ENCODE data around the gene ADAM22.

Gene ADAM22

GRCh38 chr7:88092676-88092999, 158.6 kb downstream of the ADAM22 start:
- Histone ChIP-seq H4K20me1 (ENCODE audit: insufficient read depth, low read length) (no peaks in the 10 kb centered on the region), H3K4me3 (ENCODE audit: low read depth in 1 of 2, low read length in 2 of 2) (no peak overlapping the region), H3K36me3 (ENCODE audit: insufficient read depth, low read length) (no peaks in the 10 kb centered on the region), H3K9ac (ENCODE audit: low read depth, low read length) (no peak overlapping the region), H3K79me2 (ENCODE audit: insufficient read depth, low read length) (no peaks in the 10 kb centered on the region), H3K4me1 (ENCODE audit: insufficient read depth, low read length) (peaks cover 36% of the 10 kb centered on the region), H3K9me3 (ENCODE audit: insufficient read depth, low read length, severe bottlenecking) (no peaks in the 10 kb centered on the region), H3K4me2 (ENCODE audit: insufficient read depth, low read length) (no peak overlapping the region), H2AFZ (ENCODE audit: low read depth, low read length) (no peak overlapping the region), H3K27me3 (ENCODE audit: insufficient read depth, low read length, poor library complexity) (no peaks in the 10 kb centered on the region), H3K27ac (ENCODE audit: low read length) (no peak overlapping the region)
- DNase-seq (no peak), ATAC-seq (ENCODE audit: insufficient read depth, low read depth) (no peak)
- no peak for TF ChIP-seq EZH2 (IDR thresholded peaks at IDR 0.05; ENCODE audit: borderline replicate concordance, low read depth, low read length, severe bottlenecking)
- TF ChIP-seq CTCF (IDR thresholded peaks at IDR 0.05; ENCODE audit: borderline replicate concordance, extremely low read depth, low read length, poor library complexity, severe bottlenecking) = no peak

GRCh38 chr7:88101769-88102168, 167.7 kb downstream of the ADAM22 start:
- Histone ChIP-seq H3K27ac (ENCODE audit: low read length) (no peak overlapping the region), H3K9ac (ENCODE audit: low read depth, low read length) (no peak overlapping the region), H3K4me3 (ENCODE audit: low read depth in 1 of 2, low read length in 2 of 2) (no peak overlapping the region), H3K36me3 (ENCODE audit: insufficient read depth, low read length) (no peaks in the 10 kb centered on the region), H2AFZ (ENCODE audit: low read depth, low read length) (no peak overlapping the region), H3K4me1 (ENCODE audit: insufficient read depth, low read length) (no peaks in the 10 kb centered on the region), H3K27me3 (ENCODE audit: insufficient read depth, low read length, poor library complexity) (no peaks in the 10 kb centered on the region), H4K20me1 (ENCODE audit: insufficient read depth, low read length) (no peaks in the 10 kb centered on the region), H3K9me3 (ENCODE audit: insufficient read depth, low read length, severe bottlenecking) (no peaks in the 10 kb centered on the region), H3K4me2 (ENCODE audit: insufficient read depth, low read length) (no peak overlapping the region), H3K79me2 (ENCODE audit: insufficient read depth, low read length) (no peaks in the 10 kb centered on the region)
- TF ChIP-seq CTCF (IDR thresholded peaks at IDR 0.05; ENCODE audit: borderline replicate concordance, extremely low read depth, low read length, poor library complexity, severe bottlenecking) = no peak
- no peak for TF ChIP-seq EZH2 (IDR thresholded peaks at IDR 0.05; ENCODE audit: borderline replicate concordance, low read depth, low read length, severe bottlenecking)
- ATAC-seq (ENCODE audit: insufficient read depth, low read depth) = no peak
- no peak for DNase-seq

- Histone ChIP-seq H3K4me1 (ENCODE audit: insufficient read depth, low read length) (no peaks in the 10 kb centered on the region), H2AFZ (ENCODE audit: low read depth, low read length) (no peak overlapping the region), H3K36me3 (ENCODE audit: insufficient read depth, low read length) (no peaks in the 10 kb centered on the region), H3K4me2 (ENCODE audit: insufficient read depth, low read length) (no peak overlapping the region), H3K27ac (ENCODE audit: low read length) (no peak overlapping the region), H3K9ac (ENCODE audit: low read depth, low read length) (no peak overlapping the region), H3K27me3 (ENCODE audit: insufficient read depth, low read length, poor library complexity) (no peaks in the 10 kb centered on the region), H3K79me2 (ENCODE audit: insufficient read depth, low read length) (no peaks in the 10 kb centered on the region), H3K4me3 (ENCODE audit: low read depth in 1 of 2, low read length in 2 of 2) (no peak overlapping the region), H3K9me3 (ENCODE audit: insufficient read depth, low read length, severe bottlenecking) (no peaks in the 10 kb centered on the region), H4K20me1 (ENCODE audit: insufficient read depth, low read length) (no peaks in the 10 kb centered on the region)
- TF ChIP-seq CTCF (IDR thresholded peaks at IDR 0.05; ENCODE audit: borderline replicate concordance, extremely low read depth, low read length, poor library complexity, severe bottlenecking) (no peak), EZH2 (IDR thresholded peaks at IDR 0.05; ENCODE audit: borderline replicate concordance, low read depth, low read length, severe bottlenecking) (no peak)
- ATAC-seq (ENCODE audit: insufficient read depth, low read depth) = no peak
- DNase-seq = no peak
Observed at GRCh38 chr7:88102675-88103074, 168.6 kb downstream of the ADAM22 start.

GRCh38 chr7:88104732-88105131, 170.7 kb downstream of the ADAM22 start:
- Histone ChIP-seq H3K4me2 (ENCODE audit: insufficient read depth, low read length) (no peak overlapping the region), H3K27ac (ENCODE audit: low read length) (no peak overlapping the region), H3K9ac (ENCODE audit: low read depth, low read length) (no peak overlapping the region), H3K4me1 (ENCODE audit: insufficient read depth, low read length) (no peaks in the 10 kb centered on the region), H2AFZ (ENCODE audit: low read depth, low read length) (no peak overlapping the region), H3K27me3 (ENCODE audit: insufficient read depth, low read length, poor library complexity) (no peaks in the 10 kb centered on the region), H3K36me3 (ENCODE audit: insufficient read depth, low read length) (no peaks in the 10 kb centered on the region), H3K4me3 (ENCODE audit: low read depth in 1 of 2, low read length in 2 of 2) (no peak overlapping the region), H3K9me3 (ENCODE audit: insufficient read depth, low read length, severe bottlenecking) (no peaks in the 10 kb centered on the region), H4K20me1 (ENCODE audit: insufficient read depth, low read length) (no peaks in the 10 kb centered on the region), H3K79me2 (ENCODE audit: insufficient read depth, low read length) (no peaks in the 10 kb centered on the region)
- DNase-seq (no peak), ATAC-seq (ENCODE audit: insufficient read depth, low read depth) (no peak)
- no peak for TF ChIP-seq EZH2 (IDR thresholded peaks at IDR 0.05; ENCODE audit: borderline replicate concordance, low read depth, low read length, severe bottlenecking)
